Epidermal melanocyte (primary cell): ENCODE measurements around the gene IFI44L.

Experiments
- DNase-seq: peaks from one replicate; pipeline ENCODE4 v3.0.0; 2011; ENCODE audit warnings: low spot score; ENCODE audit not compliant: insufficient read length

The IFI44L gene

DNA sequence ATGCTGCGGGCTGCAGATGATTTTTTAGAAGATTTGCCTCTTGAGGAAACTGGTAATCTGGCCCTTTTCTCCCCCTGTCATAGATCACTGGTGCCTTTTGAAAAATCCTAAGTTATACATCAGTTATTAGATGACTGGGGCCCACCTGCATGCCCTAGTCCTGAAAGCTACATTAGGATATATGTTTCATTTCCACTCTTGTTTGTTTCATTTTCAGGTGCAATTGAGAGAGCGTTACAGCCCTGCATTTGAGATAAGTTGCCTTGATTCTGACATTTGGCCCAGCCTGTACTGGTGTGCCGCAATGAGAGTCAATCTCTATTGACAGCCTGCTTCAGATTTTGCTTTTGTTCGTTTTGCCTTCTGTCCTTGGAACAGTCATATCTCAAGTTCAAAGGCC, 21.3 kb downstream of the IFI44L start:
- DNase-seq, result no peak

DNA sequence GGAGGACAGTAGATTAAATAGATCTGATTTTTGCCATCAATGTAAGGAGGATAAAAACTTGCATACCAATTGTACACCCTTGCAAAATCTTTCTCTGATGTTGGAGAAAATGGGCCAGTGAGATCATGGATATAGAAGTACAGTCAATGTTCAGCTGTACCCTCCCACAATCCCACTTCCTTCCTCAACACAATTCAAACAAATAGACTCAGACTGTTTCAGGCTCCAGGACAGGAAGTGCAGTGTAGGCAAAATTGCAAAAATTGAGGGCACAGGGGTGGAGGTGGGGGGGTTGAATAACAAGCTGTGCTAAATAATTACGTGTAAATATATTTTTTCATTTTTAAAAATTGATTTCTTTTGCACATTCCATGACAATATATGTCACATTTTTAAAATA, 25.5 kb downstream of the IFI44L start:
- no peak for DNase-seq

DNA sequence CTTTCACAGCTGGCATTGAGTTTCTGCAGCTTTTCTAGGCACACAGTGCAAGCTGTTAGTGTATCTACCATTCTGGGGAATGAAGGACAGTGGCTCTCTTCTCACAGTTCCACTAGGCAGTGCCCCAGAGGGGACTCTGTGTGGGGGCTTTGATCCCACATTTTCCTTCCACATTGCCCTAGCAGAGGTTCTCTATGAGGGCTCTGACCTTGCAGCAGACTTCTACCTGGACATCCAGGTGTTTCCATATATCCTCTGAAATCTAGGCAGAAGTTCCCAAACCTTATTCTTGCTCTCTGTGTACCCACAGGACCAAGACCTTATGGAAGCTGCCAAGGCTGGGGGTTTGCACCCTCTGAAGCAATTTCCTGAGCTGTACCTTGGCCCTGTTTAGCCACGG, 27.0 kb downstream of the IFI44L start:
- no peak for DNase-seq

DNA sequence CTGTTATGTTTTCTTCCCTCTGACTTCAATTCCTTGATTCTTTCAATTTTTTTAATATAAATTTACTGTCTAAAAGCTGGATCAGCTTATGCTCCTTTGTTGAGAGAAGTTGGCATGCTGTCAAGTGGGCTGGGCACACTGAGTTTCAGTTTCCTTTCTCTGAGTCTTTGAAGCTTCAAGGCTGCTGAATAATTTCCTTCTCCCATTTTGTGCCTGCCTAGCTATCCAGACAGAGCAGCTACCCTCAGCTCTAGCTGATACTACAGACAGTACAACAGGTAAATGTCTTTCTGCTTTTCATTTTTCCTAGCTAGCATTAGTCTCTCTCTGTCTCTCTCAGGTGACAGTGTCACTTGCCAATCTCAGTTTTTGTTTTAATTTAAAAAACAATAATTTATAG, 29.4 kb downstream of the IFI44L start, which contains the start of gene IFI44:
TSS of gene IFI44 (plus strand) at position 204 of the 400 bp plus-strand sequence. CDS start 365 bp downstream, outside the sequence.
- DNase-seq, result peak; percentile 52

DNA sequence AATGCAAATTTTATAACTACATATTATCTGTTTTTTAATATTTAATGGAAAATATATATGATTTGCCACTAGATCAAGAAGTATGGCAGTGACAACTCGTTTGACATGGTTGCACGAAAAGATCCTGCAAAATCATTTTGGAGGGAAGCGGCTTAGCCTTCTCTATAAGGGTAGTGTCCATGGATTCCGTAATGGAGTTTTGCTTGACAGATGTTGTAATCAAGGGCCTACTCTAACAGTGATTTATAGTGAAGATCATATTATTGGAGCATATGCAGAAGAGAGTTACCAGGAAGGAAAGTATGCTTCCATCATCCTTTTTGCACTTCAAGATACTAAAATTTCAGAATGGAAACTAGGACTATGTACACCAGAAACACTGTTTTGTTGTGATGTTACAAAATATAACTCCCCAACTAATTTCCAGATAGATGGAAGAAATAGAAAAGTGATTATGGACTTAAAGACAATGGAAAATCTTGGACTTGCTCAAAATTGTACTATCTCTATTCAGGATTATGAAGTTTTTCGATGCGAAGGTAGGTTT, 29.9 kb downstream of the IFI44L start:
- DNase-seq, result no peak

DNA sequence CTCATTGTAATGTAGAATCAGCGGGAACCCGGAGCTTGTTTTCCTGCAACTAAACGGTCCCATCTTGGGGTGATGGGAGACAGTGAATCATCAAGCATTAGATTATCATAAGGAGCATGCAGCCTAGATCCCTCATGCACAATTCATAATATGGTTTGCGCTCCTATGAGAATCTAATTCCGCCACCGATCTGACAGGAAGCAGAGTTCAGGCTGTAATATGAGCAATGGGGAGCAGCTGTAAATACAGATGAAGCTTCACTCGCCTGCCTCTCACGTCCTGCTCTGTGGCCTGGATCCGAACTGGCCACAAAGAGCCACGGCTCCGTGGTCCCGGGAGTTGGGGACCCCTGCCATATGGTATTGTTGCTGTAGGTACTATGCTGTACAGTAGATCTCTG, 31.0 kb downstream of the IFI44L start:
- DNase-seq, result no peak

DNA sequence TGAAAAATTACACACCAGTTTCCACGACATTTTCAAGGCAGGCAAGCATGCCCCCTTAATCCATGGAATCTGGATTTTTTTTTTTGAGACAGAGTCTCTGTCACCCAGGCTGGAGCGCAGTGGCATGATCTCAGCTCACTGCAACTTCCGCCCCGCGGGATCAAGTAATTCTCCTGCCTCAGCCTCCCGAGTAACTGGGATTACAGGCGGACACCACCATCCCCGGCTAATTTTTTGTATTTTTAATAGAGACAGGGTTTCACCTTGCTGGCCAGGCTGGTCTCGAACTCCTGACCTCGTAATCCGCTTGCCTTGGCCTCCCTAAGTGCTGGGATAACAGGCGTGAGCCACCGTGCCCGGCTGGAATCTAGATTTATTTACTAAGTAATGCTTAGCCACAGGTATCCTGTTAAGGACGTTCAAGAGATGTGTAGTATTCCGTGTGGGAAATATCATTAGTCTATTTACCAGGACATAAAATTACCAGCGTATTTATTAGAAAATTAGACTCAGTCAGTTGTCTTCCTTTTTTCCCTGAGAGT, 31.8 kb downstream of the IFI44L start:
- no peak for DNase-seq

DNA sequence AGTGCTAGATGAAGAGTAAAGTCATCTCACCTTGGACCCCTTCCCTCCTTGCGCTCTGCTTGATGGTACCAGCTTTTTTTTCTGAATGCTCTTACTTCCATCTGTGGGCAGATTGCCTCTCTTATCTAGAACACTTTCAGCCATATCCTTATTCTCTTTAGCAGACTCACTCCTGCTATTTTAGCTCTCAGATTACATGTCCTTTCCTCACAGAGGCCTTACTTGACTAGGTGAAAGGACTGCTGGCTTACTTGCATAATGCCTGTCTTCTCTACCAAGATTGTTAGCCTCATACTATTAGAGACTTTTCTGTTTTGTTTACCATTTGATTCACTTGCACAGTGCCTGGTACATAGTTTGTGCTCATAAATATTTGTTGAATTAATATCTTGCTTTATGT, 38.7 kb downstream of the IFI44L start:
- no peak for DNase-seq

DNA sequence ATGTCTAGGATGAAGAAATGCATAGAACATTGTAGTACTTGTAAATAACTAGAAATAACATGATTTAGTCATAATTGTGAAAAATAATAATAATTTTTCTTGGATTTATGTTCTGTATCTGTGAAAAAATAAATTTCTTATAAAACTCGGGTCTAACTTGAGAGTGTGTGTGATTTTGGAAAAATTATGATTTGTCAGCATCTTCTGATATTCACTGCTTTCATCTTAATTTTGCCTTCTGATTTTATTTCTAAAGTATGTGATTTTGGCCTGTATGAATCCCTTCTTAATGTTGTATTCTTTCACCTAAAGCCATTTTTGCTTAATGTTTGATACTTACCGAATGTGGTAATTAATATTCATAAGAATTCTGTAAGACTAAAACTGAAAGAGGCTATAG, 43.7 kb downstream of the IFI44L start:
- DNase-seq, result no peak

DNA sequence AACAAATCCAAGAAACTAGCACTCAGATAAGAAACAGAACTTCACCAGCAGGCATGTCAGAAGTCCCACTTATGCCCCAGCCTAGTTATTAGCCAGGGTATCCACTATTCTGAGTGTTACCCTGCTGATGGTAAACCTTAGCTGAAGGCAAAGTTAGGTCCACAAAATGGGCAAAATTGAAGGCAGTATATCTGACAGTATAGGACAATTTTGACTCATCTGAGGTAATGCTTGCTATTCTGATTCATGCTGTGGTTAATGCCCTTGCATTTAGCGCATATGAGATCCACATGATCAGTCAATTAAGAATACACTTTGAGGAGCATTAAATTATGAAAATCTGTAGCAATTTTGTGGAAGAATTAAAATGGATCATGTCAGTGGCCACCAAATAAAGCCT, 44.5 kb downstream of the IFI44L start:
- DNase-seq, result no peak

DNA sequence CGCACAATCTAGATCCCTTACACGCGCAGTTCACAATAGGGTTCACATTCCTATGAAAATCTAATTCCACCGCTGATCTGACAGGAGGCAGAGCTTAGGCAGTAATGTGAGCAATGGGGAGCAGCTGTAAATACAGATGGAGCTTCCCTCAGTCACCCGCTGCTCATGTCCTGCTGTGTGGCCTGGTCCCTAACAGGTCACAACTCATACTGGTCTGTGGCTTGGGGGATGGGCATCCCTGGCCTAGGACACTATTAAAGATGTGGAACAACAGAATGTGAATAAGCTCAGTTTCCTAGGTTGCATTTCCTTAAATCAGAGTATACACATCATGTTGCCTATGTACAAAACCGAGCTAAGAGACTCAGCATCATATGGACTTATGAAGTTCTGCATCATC, 45.6 kb downstream of the IFI44L start:
- DNase-seq, result no peak

DNA sequence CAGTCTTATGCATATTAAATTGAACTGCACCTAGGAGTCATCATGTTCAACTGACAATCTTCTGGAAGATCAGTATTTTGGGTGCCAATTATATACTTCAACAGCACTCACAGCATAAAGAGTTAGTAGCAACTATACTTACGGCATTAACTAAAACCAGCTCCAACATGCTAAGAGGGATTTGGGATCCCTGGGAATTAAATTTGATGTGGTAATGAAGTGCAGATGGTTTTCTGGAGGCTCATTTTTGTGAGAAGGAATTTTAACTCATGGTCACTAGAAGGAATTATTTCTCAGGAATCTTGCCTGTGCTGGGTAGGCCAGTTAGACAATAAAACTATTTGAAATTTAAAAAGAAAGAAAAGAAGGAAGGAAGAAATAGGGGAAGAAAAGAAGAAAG, 47.7 kb downstream of the IFI44L start:
- DNase-seq, result no peak

DNA sequence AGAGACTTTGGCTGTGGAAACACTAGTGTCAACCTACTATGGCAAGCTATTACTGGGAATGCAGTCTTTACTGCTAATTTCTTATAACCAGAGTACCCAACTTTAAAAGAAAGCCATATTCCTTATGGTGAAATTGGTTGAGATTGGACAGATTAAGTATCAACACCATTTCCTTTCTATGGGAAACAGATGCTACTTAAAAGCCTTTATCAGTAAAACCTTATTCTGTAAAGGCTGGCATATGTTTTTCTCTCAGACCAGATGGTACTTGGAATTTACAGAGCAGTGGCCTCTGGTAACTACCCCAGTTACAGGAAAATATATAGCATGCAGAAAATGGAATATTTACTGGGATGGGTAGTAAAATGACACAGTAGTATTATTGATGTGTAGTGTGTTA, 48.2 kb downstream of the IFI44L start:
- DNase-seq, result no peak

DNA sequence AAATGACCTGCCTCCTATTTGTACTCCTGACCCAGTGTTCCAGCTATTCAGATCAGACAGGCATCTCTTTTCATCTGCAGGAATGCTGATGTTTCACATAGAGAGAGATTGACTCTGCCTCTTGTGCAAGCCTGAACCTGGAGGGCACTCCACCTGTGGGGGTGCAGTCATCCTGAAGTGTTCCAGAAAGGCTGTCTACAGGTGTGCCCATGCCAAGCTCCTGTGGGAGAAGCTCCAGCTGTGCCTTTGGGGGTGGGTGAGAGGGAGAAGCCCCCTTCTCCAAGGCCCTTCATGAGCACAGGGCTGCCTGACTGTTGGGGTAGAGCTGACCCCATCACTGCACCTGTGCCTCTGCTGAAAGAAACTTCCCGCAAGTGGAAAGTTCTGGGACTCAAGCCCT, 52.2 kb downstream of the IFI44L start:
- no peak for DNase-seq

DNA sequence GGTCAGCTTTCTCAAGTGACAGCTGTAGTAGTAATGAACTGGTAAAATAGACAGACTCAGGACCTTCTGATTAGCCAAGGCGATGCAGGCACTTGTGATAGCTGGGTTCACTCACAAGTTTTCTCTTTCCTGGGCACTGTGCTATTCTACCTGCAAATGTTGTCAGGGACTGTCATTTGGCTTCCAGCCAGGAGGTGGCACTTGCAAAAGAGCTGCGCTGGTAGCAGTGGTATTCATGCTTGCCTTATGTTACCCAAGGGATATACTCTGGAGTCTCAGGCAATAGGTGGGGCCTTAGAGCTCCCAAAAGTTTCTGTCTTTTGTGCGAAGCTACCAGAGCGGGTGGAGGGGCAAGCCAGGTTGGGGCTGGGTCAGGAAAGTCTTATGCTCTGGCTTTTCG, 52.9 kb downstream of the IFI44L start:
- no peak for DNase-seq

DNA sequence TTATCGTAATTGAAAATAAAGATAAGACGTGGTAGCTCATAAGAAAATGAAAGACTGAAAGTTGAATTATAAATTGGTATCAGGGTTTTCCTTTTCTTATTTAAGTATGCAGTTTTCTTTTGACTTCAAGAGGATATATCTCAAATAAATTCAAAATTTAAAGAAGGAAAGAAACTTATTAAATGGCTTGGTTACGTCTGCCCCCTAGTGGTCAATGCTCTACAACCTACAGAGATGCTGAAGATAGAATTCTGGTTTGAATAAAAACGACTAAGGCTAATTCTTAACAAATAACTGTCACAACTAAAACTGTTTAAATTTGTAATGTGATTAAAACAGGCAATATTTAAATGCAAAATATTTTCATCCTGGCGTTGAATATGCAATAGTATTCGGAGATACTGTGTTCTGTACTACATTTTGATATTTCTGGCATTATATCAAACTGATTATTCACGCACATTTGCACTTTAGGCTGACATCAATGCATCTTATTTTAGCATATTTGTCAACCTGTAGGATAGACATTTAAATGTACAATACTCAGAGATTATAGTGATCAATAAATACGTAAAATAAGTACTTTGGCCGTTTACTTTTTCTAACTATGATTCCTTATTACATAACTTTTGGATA, 56.2 kb downstream of the IFI44L start:
- peak; percentile 22 for DNase-seq

DNA sequence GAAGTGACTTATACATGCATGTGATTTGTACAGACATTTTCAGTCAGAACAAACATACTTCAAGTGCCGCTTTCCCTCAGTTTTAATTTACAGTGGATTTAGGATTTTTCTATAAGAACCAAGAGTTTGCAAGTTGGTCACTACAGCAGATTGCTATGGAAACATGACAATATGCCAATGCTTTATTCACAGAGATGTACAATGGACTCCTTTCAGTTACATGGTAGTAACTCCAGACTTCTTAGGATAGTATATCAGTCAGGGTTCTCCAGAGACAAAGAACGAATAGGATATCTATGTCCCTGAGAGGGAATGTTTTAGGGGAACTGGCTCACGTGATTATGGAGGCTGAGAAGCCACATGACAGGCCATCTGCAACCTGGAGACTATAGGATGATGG, 56.7 kb downstream of the IFI44L start:
- no peak for DNase-seq

DNA sequence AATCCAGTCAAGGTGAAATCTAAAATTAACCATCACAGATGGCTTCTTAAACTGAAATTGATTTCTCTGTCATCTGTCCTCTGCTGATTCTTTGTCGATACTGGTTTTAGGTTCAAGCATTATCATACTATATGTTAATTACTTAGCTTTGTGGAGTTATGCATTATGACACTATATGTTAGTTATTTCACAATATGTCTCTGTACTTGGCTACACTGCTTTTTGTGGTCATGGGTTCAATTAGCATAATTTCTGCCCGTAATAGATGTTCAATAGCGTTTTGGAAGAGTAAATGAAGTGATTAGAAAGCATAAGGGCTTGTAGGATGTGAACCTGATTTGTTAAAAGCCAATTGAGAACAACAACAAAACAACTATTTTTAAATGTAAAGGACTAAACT, 57.5 kb downstream of the IFI44L start:
- no peak for DNase-seq

DNA sequence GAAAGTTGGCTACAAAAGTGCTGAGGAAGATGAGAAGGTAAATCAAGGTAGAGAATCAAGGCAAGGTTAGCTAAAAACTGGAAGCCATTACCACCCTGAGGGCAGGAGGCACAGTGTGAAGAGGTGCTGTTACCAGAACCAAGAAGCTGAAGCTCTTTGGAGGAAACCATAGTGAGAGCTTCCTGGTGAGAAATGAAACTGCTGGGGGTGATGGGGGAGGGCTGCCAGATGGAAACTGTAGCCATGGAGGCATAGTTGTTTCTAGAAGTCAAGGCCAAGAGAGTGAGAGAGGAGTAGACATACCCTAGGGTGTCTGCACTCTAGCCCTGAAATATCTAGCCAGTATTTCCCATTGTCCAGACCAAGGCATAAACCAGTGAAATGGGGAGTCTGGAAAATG, 58.1 kb downstream of the IFI44L start:
- no peak for DNase-seq

DNA sequence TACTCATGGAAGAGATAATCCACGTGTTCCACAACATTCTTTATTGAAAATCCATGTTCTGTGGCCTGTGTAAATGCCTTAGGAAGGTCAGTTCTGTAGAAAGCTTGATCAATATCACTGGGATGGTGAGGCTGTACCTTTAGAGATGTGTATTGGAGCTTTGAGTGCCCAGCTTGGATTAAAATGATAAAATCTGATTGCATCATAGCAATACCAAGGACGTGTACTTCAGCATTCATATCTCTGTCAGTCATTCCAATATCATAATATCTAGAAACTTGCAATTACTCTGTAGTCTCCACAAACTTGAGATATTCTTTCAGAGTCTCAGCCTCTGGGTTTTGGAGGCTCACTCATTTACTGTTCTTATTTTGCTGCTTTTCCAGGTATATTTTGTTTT, 61.0 kb downstream of the IFI44L start:
- no peak for DNase-seq

DNA sequence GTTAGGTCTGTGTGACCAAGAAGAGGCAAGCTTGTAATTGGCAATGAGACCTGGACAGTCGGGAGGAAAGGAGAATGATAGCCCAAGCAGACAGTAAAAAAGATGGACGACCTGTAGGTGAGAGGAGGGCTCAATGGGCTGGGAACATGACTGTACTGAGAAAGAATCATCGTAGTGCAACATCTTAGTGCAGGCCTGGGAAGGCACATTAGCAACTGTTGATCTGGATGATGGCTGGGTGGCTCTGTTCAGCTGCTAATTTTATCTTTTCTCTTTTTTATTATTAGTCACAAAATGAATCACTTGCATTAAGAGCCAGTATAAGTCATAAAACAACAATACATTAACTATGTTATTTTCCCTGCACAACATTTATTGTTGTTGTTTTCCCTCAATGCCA, 62.2 kb downstream of the IFI44L start:
- no peak for DNase-seq

DNA sequence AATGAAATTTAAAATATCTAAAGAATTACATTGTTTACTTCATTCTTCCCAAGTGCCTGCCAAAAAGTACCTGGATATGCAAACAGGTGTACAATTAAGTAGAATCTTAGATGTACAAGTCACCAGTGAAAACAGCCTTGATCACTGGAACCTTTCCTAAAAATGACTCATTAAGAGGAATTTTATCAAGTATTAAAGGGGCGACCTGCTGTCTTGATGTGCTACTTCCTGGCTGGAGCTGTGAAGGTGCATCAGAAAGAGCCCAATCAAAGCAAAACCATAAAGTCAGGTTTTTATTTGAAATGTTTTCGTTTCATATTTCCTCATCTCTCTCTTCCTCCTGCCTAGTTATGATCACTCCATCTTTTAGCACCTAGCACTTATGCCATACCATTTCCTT, 62.8 kb downstream of the IFI44L start:
- DNase-seq, result no peak

DNA sequence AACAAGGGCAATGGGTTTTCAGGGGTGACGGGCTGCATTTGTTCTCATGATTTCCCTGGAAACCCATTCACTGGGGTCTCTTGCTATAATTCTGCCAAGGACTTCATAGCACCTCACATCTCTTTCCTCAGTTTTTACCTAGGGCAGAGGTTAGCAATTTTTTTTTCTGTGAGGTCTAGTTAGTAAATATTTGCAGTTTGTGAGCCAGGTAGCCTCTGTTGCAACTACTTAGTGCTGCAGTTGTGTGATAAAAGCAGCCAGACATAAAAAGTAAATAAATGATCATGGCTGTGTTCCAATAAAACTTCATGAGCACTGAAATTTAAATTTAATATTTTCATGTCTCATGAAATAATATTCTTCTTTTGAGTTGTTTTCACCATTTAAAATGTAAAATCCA, 67.1 kb downstream of the IFI44L start:
- no peak for DNase-seq
